Measurements from ENCODE around the gene PDS5B.

GRCh38 chr13:32581177-32581786 is 5.0 kb upstream of the PDS5B start:
- TF ChIP-seq, protein P1, sequence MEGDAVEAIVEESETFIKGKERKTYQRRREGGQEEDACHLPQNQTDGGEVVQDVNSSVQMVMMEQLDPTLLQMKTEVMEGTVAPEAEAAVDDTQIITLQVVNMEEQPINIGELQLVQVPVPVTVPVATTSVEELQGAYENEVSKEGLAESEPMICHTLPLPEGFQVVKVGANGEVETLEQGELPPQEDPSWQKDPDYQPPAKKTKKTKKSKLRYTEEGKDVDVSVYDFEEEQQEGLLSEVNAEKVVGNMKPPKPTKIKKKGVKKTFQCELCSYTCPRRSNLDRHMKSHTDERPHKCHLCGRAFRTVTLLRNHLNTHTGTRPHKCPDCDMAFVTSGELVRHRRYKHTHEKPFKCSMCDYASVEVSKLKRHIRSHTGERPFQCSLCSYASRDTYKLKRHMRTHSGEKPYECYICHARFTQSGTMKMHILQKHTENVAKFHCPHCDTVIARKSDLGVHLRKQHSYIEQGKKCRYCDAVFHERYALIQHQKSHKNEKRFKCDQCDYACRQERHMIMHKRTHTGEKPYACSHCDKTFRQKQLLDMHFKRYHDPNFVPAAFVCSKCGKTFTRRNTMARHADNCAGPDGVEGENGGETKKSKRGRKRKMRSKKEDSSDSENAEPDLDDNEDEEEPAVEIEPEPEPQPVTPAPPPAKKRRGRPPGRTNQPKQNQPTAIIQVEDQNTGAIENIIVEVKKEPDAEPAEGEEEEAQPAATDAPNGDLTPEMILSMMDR (IDR thresholded peaks at IDR 0.05), result peak; percentile 63
- no peak for TF ChIP-seq EZH2 (IDR thresholded peaks at IDR 0.05)
